K562 treated with DMSO at 1 percent for 24 hours (cell line): Measurements from ENCODE around the gene ZNF484. TPM values are rescaled to one million over a fixed set of nuclear protein-coding genes. Genes with fewer than 3 reads are reported as not detected.

ENCODE experiments used
- total RNA-seq: library from RNA; unstranded; fragments of 300-600 nt; gene quantifications from 2 replicates; pipeline ENCODE4 v1.2.3, GENCODE V29; 2022; ENCODE audit warnings: low read depth; ENCODE audit not compliant: insufficient read depth

Gene ZNF484
- total RNA-seq = 0.52 and 0.94 TPM in 2 replicates

GRCh38 chr9:92877531-92878430 lies at the start of gene ZNF484:
Gene ZNF484, minus strand, starts transcription at chr9:92878038. Its CDS starts 3,009 bp downstream, at chr9:92875029.

Other genes with a start within 250 kb of the ZNF484 start
- 6.5 and 7.3 TPM in 2 replicates for gene IPPK, start 207.9 kb downstream of the ZNF484 start, total RNA-seq
- 20.9 and 21.5 TPM in 2 replicates for gene BICD2, start 113.2 kb downstream of the ZNF484 start, total RNA-seq
- gene FGD3, start 69.5 kb upstream of the ZNF484 start, total RNA-seq = 0.69 and 0.79 TPM in 2 replicates
- gene SUSD3, start 180.7 kb upstream of the ZNF484 start, total RNA-seq = 22.0 and 24.5 TPM in 2 replicates
- gene CARD19, start 218.2 kb upstream of the ZNF484 start, total RNA-seq = 67.6 and 68.0 TPM in 2 replicates